T-helper 2 cell treated with Interferon-gamma antibody and Interleukin-4, amounts not matched to agents 5 μg/mL and 100 μg/mL, for 36 hours (primary cell): ENCODE results near the gene FOXO6.
A peak's percentile ranks its signal among the peaks of the same experiment; 100 is the strongest.
"Not testable (repeated sequence)": the region's sequence is repeated elsewhere in the genome, so short reads cannot be mapped to it uniquely, and the experiment has no call there.

Experiments
- DNase-seq: peaks from one replicate; pipeline ENCODE4 v3.0.0; 2021; ENCODE audit warnings: low spot score
- H3K27ac Mint-ChIP-seq: one replicate; pipeline ENCODE4 v1.8.0; 2021; ENCODE audit warnings: mild to moderate bottlenecking, mixed read lengths
- H3K27me3 Mint-ChIP-seq: one replicate; pipeline ENCODE4 v1.8.0; 2021; ENCODE audit warnings: low read depth, mixed read lengths
- H3K36me3 Mint-ChIP-seq: one replicate; pipeline ENCODE4 v1.8.0; 2021; ENCODE audit warnings: low read depth, mixed read lengths
- H3K4me1 Mint-ChIP-seq: one replicate; pipeline ENCODE4 v1.8.0; 2021; ENCODE audit warnings: low read depth, mixed read lengths
- H3K4me3 Mint-ChIP-seq: one replicate; pipeline ENCODE4 v1.8.0; 2022; ENCODE audit warnings: mild to moderate bottlenecking, moderate library complexity, mixed read lengths
- H3K9me3 Mint-ChIP-seq: one replicate; pipeline ENCODE4 v1.8.0; 2021; ENCODE audit warnings: mixed read lengths

Gene FOXO6

GRCh38 chr1:41322835-41323234 lies 38.4 kb upstream of the FOXO6 start:
- H3K27ac Mint-ChIP-seq: no peak overlapping the region
- H3K36me3 Mint-ChIP-seq: no peaks in the 10 kb centered on the region
- no peak for DNase-seq
- peaks cover 7% of the 10 kb centered on the region for H3K27me3 Mint-ChIP-seq
- H3K4me3 Mint-ChIP-seq: no peak overlapping the region
- H3K4me1 Mint-ChIP-seq: no peaks in the 10 kb centered on the region
- H3K9me3 Mint-ChIP-seq: no peaks in the 10 kb centered on the region

- no peak overlapping the region for H3K4me3 Mint-ChIP-seq
Measured at GRCh38 chr1:41323243-41323642, 38.0 kb upstream of the FOXO6 start.

GRCh38 chr1:41325801-41326200 lies 35.4 kb upstream of the FOXO6 start:
- no peak overlapping the region for H3K27ac Mint-ChIP-seq
- H3K4me1 Mint-ChIP-seq: no peaks in the 10 kb centered on the region
- H3K4me3 Mint-ChIP-seq: no peak overlapping the region
- H3K9me3 Mint-ChIP-seq: no peaks in the 10 kb centered on the region
- peaks cover 5% of the 10 kb centered on the region for H3K27me3 Mint-ChIP-seq
- H3K36me3 Mint-ChIP-seq: no peaks in the 10 kb centered on the region
- DNase-seq: no peak

More at GRCh38 chr1:41323243-41323642, 38.0 kb upstream of the FOXO6 start:
- DNase-seq: no peak
- H3K9me3 Mint-ChIP-seq: no peaks in the 10 kb centered on the region
- H3K36me3 Mint-ChIP-seq: no peaks in the 10 kb centered on the region
- H3K27me3 Mint-ChIP-seq: peaks cover 7% of the 10 kb centered on the region
- no peak overlapping the region for H3K27ac Mint-ChIP-seq
- no peaks in the 10 kb centered on the region for H3K4me1 Mint-ChIP-seq

GRCh38 chr1:41327383-41327999 lies 33.7 kb upstream of the FOXO6 start:
- Mint-ChIP-seq H3K27me3 (peaks cover 5% of the 10 kb centered on the region), H3K27ac (no peak overlapping the region), H3K4me3 (no peak overlapping the region), H3K4me1 (no peaks in the 10 kb centered on the region), H3K9me3 (no peaks in the 10 kb centered on the region), H3K36me3 (no peaks in the 10 kb centered on the region)
- no peak for DNase-seq

- Mint-ChIP-seq H3K9me3 (peaks cover 2% of the 10 kb centered on the region), H3K4me1 (peaks cover 2% of the 10 kb centered on the region), H3K27me3 (peaks cover 5% of the 10 kb centered on the region), H3K4me3 (no peak overlapping the region), H3K27ac (no peak overlapping the region), H3K36me3 (no peaks in the 10 kb centered on the region)
- no peak for DNase-seq
Measured at GRCh38 chr1:41328001-41328615, 33.1 kb upstream of the FOXO6 start.

GRCh38 chr1:41328780-41329640 lies 32.2 kb upstream of the FOXO6 start:
- no peak for DNase-seq
- peaks cover 6% of the 10 kb centered on the region for H3K4me1 Mint-ChIP-seq
- no peak overlapping the region for H3K4me3 Mint-ChIP-seq
- no peak overlapping the region for H3K27ac Mint-ChIP-seq
- peaks cover 4% of the 10 kb centered on the region for H3K9me3 Mint-ChIP-seq
- H3K27me3 Mint-ChIP-seq: peaks cover 5% of the 10 kb centered on the region
- no peaks in the 10 kb centered on the region for H3K36me3 Mint-ChIP-seq

GRCh38 chr1:41329662-41330587 lies 31.3 kb upstream of the FOXO6 start:
- Mint-ChIP-seq H3K9me3 (peaks cover 4% of the 10 kb centered on the region), H3K27ac (no peak overlapping the region), H3K4me1 (peaks cover 6% of the 10 kb centered on the region), H3K27me3 (peaks cover 5% of the 10 kb centered on the region), H3K4me3 (no peak overlapping the region), H3K36me3 (no peaks in the 10 kb centered on the region)
- DNase-seq: no peak

GRCh38 chr1:41330588-41331545 lies 30.4 kb upstream of the FOXO6 start:
- DNase-seq: no peak
- H3K27me3 Mint-ChIP-seq: peaks cover 6% of the 10 kb centered on the region
- peaks cover 6% of the 10 kb centered on the region for H3K4me1 Mint-ChIP-seq
- no peak overlapping the region for H3K4me3 Mint-ChIP-seq
- no peak overlapping the region for H3K27ac Mint-ChIP-seq
- H3K36me3 Mint-ChIP-seq: no peaks in the 10 kb centered on the region
- H3K9me3 Mint-ChIP-seq: peaks cover 4% of the 10 kb centered on the region

GRCh38 chr1:41331546-41331917 lies 29.7 kb upstream of the FOXO6 start:
- H3K9me3 Mint-ChIP-seq: peaks cover 4% of the 10 kb centered on the region
- no peak overlapping the region for H3K27ac Mint-ChIP-seq
- H3K4me3 Mint-ChIP-seq: no peak overlapping the region
- H3K4me1 Mint-ChIP-seq: peaks cover 6% of the 10 kb centered on the region
- H3K36me3 Mint-ChIP-seq: no peaks in the 10 kb centered on the region
- no peak for DNase-seq
- H3K27me3 Mint-ChIP-seq: peaks cover 9% of the 10 kb centered on the region

GRCh38 chr1:41332161-41332560 lies 29.1 kb upstream of the FOXO6 start:
- not testable (repeated sequence) for H3K4me3 Mint-ChIP-seq, H3K9me3 Mint-ChIP-seq, H3K4me1 Mint-ChIP-seq, DNase-seq, H3K27me3 Mint-ChIP-seq, H3K36me3 Mint-ChIP-seq, H3K27ac Mint-ChIP-seq

GRCh38 chr1:41333146-41333784 lies 28.0 kb upstream of the FOXO6 start:
- peaks cover 6% of the 10 kb centered on the region for H3K4me1 Mint-ChIP-seq
- no peak overlapping the region for H3K27ac Mint-ChIP-seq

GRCh38 chr1:41338820-41339219 lies 22.4 kb upstream of the FOXO6 start:
- DNase-seq: no peak
- Mint-ChIP-seq H3K9me3 (peaks cover 4% of the 10 kb centered on the region), H3K4me3 (no peak overlapping the region), H3K27me3 (peaks cover 19% of the 10 kb centered on the region), H3K36me3 (no peaks in the 10 kb centered on the region), H3K4me1 (no peaks in the 10 kb centered on the region), H3K27ac (no peak overlapping the region)

More at GRCh38 chr1:41333146-41333784, 28.0 kb upstream of the FOXO6 start:
- peaks cover 4% of the 10 kb centered on the region for H3K9me3 Mint-ChIP-seq
- DNase-seq: peak; percentile 37
- H3K4me3 Mint-ChIP-seq: no peak overlapping the region
- no peaks in the 10 kb centered on the region for H3K36me3 Mint-ChIP-seq
- peaks cover 14% of the 10 kb centered on the region for H3K27me3 Mint-ChIP-seq
